ENCODE results near the gene LRRFIP1.
"Not testable (repeated sequence)": the region's sequence is repeated elsewhere in the genome, so short reads cannot be mapped to it uniquely, and the experiment has no call there.

The LRRFIP1 gene, protein sequence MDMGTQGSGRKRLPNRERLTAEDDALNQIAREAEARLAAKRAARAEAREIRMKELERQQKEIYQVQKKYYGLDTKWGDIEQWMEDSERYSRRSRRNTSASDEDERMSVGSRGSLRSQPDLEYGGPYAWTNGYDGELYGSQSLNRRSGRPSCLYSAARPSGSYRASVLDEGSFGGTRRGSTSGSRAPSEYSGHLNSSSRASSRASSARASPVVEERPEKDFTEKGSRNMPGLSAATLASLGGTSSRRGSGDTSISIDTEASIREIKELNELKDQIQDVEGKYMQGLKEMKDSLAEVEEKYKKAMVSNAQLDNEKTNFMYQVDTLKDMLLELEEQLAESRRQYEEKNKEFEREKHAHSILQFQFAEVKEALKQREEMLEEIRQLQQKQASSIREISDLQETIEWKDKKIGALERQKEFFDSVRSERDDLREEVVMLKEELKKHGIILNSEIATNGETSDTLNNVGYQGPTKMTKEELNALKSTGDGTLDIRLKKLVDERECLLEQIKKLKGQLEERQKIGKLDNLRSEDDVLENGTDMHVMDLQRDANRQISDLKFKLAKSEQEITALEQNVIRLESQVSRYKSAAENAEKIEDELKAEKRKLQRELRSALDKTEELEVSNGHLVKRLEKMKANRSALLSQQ
- total RNA-seq, result 54.1 to 390 (median 292) reads per million in 17 experiments

GRCh38 chr2:237627441-237628246 is at the start of gene LRRFIP1:
TSS of gene LRRFIP1 (plus strand) at chr2:237627587. CDS start at chr2:237627645, 58 bp downstream.
- peak; percentile 45 to 81 (median 66) for DNase-seq

- DNase-seq, result no peak
These were observed 49.2 kb upstream of the LRRFIP1 start for GRCh38 chr2:237577956-237578870.

DNA sequence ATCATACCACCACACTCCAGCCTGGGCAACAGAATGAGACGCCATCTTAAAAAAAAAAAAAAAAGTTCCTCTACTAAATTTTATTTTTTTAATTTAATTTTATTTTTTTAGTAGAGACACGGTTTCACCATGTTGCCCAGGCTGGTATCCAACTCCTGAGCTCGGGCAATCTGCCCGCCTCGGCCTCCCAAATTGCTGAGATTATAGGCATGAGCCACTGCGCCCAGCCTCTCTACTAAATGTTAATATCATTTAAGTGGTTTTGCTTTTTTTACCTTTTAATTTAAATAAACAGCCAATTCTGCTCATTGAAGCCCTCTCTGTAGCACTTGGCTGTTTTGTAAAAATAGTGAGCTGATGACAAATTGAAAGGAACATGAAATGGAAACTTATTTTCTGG is 46.1 kb upstream of the LRRFIP1 start:
- no peak for DNase-seq

DNA sequence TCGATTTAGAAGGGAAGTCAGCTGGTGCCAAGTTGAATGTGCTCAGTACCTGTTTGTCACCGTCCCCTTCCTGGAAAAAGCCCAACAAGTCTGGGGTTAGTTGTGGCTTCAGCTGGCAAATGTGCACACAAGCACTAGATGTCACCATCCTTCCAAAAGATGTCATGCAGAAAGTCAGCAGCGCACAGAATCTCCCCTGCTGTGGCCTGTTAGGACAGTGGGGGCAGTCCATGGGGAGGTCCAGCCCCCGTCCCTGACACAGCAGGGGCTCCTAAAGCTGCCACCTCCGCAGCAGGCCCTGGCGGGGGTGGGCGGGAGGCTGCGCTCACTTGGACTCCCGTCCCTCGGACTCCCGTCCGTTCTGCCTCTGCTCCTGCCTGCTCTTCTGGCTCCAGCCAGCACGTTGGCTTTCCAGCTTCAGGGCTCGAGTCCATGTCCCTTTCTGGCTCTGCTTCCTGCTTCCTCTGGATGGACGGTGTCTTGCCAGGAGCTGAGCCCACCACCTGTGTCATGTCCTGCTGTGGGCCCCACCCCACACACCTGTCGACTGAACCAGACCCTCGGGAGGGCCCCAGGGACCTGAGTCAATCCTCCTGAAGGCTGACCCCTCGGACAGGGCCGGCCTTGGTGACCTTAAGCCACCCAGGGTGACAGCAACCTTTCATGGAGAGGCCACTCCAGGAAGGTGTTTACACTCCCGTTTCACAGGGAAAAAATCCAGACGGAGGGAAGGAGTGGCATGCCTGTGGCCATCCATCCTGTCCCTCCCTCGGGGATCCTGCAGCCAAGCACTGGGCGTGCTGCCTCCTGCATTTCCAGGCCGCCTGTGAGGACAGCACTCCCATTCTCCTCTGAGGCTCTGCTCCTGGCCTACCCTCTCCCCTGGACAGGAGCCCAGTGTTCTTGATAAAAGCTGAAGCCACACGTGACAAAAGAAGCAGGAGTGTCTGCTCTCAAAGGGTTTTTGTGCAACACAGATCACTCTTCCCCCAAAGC is 45.3 kb upstream of the LRRFIP1 start:
- peak; percentile 44 to 64 (median 60) for DNase-seq

GRCh38 chr2:237583385-237584295 is 43.7 kb upstream of the LRRFIP1 start:
- no peak for DNase-seq

GRCh38 chr2:237585590-237586221 is 41.7 kb upstream of the LRRFIP1 start:
- no peak for DNase-seq

DNA sequence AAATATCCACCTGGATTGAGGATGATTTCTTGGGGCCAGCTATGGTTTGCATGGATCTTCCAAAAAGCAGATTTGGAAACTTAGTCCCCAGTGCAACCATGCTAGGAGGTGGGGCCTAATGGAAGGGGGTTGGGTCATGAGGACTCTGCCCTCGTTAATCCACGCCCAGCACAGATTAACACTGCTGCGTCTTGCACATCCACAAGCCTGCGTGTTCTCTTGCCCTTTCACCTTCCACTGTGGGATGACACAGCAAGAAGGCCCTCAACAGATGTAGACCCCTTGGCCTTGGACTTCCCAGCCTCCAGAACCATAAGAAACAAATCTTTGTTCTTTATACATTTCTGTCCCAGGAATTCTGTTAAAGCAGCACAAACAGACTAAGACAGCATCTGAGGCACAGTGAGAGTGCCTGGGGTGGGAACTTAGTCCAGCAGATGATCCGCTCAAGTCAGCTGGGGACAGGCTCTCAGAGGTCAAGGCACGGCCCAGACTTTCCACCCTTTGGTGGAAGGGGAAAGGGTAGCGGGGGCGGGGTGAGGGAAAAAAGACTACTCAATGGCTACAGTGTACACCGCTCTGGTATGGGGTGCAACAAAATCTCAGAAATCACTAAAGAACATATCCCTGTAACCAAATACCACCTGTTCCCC is 39.2 kb upstream of the LRRFIP1 start:
- no peak for DNase-seq

DNA sequence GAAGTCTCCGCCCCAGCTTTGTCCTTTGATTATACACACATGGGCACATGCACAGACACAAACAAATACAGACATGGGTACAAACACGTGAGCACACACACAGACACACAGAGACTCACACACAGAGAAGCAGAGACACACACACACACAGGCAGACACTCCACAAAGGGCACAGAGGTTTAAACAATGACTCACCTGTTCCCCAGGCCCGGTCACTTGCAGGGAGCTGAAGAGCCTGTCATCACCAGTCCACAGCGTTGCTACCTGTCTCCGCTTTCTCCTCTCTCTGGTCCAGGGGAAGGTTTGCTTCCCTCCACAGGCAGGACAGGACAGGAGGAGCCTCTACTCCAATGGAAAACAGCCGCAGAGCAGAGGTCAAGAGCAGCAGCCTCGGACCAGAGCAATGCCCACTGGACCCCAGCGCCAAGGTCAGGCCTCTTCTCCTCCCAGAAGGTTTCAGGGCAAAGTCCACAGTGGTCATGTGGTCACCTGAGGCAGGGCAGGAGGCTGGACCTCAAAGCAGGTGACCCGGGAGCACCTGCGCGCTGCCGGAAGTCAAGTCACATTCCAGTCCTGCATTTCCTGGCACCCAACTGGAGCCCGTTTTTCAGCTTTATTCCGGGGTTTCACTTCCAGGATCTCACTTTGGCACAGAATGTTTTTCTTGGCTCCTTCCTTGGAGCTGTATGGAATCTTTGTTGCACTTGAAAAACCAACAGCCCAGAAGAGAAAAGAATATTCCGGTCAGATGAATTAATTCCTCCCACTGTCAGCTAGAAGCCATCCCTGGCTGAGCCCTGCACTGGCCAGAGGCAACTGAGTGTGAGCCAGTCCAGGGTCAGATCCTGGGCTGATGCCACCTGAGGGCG is 36.9 kb upstream of the LRRFIP1 start, which contains the start of gene RAB17:
RAB17 (minus strand) TSS at position 463 of the 869 bp plus-strand sequence. CDS start 4,580 bp downstream, outside the sequence.
- DNase-seq, result no peak

- peak; percentile 92 to 96 (median 94) for DNase-seq
These were observed 36.1 kb upstream of the LRRFIP1 start for GRCh38 chr2:237591141-237591881.

DNA sequence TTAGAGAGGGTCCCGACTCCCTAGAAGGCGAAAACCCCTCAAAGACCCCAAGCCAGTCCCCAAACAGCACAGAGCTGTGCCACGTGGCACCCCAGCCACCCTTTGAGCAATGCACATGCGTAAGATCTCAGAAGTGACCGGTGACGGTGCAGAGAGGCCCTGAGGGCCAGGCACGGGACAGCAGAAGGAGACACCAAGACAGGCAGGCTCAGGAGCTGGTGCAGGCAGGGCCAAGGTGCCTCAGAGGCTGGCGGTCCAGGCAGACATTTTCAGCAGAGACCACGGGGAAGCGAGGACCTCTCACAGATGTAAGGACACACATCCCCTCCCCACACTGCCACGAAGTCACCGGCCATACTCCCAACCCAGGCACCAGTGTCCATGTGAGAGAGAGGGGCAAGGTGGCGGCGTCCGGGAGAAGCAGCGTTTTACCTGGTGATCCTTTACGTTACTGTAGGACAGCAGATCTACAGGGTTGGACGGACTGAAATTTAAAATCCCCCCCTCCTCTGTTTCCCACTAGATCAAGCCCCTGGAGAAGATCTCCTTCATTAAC is 34.9 kb upstream of the LRRFIP1 start:
- no peak for DNase-seq

- no peak for DNase-seq
These were observed 34.4 kb upstream of the LRRFIP1 start for GRCh38 chr2:237593036-237593435.

GRCh38 chr2:237593596-237594320 is 33.6 kb upstream of the LRRFIP1 start:
- no peak for DNase-seq

- DNase-seq, result no peak
These were observed 32.9 kb upstream of the LRRFIP1 start for GRCh38 chr2:237594514-237594871.

GRCh38 chr2:237595829-237596519 is 31.4 kb upstream of the LRRFIP1 start:
- DNase-seq, result not testable (repeated sequence)

Measured in suppressor macrophage (primary cell).